Hippocampal formation (tissue), 2 donors: ENCODE data around the gene LRSAM1.

ENCODE experiments used
- DNase-seq, 2 donors: peaks; one replicate each; lab custom pipeline; 2025; lab: John Stamatoyannopoulos, UW

LRSAM1 gene

DNA sequence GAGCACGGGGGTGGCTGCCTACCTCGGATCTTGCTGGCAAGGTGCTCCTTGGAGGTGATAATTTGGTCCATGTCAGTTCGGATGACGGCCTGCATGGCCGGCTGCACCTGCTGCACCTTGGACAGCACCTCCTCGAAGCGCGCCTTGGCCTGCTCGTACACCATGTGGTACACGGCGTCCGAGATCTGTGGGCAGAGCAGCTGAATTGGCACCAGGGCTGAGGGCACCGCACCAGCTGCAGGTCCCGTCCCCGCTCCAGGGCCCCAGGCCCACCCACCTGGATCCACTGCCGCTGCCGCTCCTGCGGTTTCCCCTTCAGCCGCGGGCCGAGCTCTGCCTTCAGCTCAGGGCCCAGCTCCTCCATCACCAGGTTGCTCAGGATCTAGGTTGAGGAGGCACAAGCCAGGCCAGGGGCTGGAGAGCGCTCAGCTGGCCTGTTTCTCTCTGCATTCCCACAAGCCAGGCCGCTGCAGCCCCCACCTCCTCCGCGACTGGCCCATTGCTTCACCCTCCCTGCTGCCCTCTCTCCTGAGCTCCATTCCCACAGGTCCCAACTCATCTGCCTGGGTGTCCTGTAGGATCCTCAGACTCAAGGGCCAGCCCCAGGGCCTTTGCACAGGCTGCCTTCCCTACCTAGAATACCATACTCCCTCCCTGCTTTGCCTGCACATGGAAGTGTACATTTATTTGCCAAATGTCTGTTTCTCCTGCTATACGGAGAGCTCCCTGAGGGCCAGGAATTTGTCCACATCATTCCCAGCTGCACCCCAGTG, 65.7 kb downstream of the LRSAM1 start:
- DNase-seq, result no peak

DNA sequence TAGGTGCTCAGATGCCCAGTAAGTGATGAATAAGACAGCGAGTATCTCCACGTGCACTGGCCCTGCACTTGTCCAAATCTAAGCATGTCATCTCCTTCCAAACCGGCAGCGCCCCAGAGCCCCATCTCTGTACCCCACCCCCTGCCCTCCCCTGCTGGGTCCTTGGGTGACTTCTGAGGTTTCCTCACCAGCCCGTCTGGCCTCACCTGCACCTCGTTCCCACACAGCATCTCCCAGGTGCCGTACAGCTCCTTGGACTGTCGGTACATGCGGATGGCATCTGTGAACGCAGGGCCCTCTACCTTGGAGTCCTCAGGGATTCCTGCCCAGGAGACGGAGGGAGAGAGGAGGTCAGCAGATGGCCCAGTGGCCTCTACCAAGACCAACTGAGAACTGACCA, 66.3 kb downstream of the LRSAM1 start:
- DNase-seq, result no peak

DNA sequence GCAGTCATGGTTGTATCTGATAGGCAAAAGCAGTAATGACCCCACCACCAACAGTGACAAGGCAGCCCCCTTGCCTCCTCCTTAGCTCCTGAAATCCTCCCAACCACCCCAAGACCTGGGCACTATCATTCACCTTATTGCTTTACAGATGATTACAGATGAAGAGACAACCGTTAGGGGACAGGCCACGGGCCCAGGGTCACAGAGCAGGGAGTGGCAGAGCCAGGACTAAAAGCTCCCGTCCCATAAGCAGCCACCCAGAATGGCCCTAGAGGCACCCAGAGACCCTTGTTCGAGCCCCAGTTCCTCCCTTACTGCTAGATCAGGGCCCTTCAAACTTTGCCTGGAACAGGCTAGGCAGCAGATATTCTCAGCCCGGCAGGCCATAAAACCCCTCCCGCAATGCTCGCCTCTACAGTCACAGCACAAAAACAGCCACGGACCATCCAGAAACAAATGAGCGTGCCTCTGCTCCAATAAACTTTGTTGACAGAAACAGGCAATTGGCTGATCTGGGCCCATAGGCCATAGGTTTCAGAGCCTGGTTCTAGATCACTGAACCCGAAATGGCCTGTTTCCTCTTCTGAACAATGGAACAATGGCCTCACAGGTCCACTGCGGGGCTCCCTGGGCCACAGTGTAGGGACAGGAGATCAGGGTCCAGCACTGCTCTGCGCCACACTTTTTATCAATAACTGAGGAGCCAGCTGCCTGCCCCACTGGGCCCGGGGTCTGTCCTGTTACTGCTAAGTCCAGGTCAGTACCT, 67.0 kb downstream of the LRSAM1 start:
- DNase-seq, result no peak

DNA sequence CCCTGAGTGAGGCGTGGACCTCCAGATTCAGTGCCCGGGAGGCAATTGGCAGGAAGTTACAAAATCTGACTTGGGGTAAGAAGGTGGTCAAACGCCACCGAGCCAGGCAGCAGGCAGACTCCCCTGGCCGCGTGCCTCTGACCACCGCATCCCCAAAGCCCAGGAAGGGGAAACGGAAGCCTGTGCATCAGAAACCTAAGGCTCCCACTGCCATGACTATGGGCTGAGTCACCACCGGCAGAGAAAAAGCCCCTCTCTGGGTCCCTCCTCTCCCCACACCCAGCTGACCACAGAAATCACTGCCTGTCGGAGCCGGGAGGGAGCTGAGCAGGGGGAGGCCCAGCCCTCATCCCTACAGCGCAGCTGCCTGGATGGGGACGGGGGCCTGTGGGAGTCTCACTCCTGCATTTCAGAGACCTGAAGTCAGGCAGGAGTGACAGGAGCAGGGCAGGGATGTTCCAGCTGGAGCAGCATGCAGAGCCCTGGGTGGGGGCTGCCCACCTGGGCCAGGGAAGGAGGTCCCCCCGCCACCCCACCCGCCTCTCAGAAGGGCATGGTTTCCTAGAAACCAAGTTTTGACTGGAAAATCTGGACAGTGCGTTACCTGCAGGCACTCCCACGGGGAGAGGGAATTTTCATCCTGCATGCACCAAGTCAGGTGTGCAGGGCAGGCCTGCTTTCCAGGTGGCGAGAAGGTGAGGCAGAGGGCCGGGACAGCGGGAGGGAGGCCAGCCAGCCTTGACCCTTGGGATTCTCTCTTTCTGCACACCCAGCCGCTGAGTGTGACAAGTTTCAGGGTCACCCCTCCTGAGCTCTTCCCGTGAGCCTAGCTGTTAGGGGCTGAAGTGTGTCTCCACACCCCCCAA, 68.2 kb downstream of the LRSAM1 start:
- peak in 1 of 2 donors; percentile 22 for DNase-seq

DNA sequence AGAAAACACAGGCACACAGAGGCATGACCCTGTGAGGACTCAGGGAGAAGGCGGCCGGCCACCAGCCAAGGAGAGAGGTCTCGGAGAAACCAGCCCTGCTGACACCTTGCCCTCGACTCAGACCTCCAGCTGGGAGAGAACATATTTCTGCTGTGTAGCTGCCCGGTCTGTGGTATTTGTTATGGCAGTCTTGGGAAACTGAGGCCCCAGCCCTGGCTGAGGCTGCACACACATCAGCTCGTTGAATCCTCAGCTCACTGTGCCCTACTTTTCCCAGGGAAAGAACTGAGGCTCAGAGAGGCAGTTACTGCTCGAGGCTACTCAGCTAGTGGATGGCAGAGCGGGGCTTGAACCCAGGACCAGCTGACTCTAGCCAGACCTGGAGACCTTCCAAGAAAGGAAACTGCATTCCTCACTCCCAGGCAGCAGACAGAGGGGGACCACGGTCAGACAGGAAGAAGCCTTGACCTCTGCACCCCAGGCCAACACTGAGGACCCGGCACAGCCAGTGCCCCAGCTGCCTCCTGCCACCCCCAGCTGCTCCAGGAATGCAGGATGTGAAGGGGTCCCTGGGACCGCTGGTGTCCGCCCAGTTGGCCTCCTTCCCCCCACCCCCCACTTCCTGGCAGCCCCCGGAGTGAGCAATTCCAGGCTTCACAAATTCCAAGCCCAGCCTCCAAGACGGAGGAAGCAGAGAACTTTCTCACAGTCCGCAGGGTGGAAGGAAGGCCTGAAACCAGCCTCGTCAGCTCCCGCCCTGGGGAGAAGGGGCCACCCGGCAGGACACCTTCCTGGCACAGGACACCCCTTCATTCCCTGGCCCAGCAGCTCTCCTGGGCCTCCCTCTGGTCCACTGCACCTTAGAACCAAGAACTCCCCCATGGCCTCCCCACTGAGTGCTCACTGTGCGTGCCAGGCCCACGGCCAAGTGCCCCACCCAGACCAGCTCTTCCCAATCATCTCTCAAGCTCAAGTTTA, 69.9 kb downstream of the LRSAM1 start:
- no peak for DNase-seq

DNA sequence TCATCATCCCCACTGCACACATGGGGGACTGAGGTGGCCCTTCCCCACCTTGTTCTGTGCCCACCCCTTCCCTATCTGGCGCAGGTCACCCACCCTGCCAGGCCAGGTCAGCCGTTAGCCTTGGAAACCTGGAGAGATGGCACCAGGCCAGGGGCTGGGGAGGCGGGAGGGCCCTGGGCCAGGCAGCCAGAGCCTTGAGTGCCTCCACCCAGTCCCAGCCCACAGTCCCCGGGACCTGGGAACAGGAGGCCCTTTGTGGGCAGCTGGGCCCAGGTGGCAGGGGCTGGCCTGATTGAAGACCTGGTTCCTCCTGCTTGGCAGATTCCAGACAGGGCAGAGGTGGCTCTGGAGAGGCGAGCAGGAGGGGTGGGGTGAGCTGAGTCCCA, 70.6 kb downstream of the LRSAM1 start:
- DNase-seq, result no peak

DNA sequence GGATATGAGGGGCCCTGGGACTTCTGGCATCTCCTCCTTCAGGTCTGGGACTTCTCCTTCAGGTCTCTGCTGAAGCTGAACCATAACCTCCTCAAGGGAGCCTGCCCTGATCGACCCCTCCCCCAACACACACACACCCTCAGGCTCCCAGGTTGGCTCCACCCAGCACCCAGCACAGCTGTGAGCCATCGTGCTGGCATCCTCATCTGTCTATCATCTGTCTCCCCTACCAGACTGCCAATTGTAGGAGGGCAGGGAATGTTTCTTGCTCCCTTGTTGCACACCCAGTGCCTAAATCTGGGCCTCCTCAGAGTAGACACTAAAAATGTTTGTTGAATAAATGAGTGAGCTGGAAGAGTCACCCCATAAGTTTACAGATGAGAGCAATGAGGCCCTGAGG, 71.4 kb downstream of the LRSAM1 start:
- DNase-seq, result no peak

DNA sequence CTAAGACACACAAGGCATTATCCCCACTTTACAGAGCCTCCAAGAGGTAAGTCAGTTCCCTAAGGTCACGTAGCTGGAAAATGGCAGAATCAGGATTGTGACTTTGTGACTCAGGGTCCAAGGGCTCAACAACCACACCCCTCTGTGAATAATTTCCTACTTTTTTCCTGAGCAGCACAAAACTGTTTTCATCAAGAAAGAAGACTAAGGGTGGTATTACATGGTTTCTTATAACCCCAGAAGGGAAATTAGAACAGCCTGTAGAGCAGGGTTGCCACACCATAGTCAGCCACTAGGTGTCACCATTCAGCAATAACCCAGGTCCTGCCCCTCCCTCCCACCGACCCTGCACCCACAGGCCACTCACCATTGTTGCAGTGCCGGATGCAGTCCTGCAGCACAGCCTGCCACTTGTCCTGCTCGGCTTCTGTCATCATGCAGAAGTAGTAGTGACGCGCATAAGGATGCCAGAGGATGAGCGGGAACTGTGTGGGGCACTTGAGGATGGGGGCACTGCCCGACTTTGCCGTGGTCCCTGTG, 72.1 kb downstream of the LRSAM1 start:
- no peak for DNase-seq

DNA sequence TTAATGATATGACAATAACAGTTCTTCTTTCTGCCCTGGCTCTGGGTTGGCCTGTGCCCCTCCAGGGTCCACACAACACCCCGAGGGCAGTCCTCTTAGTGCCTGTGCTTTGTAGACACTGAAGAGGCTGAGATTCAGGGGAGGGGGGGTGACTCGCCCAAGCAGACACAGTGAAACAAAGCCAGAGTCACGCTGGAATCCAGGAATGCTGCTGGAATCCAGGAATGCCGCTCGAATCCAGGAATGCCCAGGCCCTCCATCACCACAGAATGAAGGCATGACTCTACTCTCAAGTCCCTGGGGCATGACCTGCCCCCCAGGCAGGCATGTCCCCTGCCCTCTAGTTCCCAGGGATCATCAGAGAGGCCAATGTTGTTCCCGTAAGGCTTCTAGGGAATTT, 73.1 kb downstream of the LRSAM1 start:
- DNase-seq, result no peak

DNA sequence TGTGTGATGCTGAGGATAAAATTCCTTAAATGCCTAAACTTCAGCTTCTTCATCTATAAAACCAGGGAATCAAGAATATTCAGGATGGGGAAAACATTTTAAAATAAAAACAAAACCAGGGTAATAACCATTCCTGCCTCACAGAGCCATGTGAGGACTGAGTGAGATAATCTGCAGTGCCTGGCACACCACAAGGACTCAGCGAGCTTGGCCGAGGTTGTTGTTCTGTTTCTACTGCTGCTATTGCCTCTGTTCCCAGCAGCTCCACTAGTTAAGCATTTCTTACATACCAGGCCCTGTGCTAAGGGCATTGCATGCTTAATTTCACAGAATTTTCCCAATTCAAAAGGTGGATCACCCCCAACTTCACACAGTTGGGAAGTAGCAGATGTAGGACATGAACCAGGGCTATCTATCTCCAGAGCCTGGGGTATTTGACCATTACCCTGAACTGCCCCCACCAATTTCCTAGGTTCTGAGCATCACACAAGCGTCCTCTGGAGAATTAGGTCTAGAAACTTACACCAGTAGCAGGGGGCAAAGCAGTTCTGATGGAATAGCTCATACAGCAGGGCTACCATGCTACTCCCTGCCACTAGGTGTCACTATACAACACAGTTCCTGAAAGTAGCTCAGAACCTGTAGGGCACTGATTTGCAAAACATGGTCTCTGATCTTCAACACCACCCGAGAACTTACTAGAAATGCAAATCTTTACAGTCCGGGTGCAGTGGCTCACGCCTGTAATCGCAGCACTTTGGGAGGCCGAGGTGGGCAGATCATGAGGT, 74.3 kb downstream of the LRSAM1 start:
- no peak for DNase-seq

DNA sequence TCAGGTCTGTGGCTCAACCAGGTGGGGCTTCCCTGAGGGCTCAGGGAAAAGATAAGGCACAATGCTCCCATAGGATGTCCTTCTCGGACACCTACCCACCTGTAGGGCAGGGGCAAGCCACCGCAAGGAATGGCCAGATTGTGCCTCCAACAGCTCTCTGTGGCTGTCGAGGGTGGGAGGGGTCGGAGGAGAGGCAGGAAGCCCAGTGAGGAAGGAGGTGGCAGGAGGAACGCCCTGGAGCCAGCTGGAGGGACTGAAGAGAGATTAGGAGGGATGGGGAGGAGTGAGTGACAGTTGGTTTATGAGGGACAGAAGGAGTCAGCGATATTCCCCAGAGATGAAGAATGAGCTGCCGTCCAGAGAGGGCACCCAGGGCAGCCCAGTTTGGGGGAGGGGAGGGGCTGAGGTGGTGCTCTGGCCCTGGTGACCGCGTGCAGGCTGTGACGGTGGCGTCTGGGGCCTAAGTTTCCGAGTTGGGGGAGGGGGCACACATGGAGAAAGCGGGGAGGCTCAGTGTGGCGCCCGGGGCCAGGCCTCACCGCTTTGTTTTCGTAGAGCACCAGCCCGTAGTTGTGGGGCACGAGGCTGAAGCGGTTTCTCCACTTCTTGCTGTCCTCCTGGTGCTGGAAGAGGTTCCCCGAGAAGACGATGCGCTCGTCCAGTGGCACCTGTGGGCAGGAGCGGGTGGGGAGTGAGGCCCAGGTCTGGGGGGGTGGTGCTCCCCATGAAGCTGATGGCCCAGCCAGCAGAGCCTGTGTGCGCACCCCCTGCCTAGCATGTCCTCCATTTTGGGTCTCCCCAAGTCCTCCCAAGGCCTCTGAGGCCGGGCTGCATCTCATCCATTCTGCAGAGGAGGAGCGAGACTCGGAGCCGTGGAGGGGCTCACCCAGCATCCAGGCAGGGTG, 75.6 kb downstream of the LRSAM1 start:
- DNase-seq, result no peak

DNA sequence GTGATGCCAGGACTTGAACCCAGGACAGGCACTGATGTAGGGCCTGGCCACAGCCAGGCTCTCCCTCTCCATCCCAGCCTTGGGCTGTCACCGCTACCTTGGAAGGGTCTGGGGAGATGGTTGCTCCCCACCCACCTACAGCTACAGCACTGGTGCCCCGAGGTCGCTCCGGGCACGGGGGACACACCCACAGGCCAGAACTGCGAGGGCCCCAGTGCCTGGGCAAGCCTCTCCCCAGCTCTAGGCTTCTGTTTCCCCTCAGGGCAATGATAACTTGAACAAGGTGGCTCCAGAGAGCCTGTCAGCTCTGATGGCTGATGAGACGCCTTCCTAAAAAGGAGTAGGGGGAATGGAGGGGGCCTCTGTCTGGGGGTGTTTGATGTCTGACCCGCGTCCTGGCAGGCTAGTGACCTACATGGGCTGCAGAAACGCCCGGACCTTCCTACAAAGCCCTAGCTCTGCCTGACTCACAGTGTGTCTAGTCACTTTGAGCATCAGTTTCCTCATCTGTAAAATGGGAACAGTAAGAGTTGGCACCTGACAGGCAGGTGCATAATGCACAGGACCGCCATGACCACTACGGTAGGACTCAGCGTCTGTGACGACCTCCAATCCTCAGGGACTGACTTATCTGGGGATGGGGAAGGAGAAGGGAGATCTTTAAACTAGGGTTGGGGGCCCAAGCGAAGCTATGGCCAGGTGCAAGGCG, 76.4 kb downstream of the LRSAM1 start:
- DNase-seq, result no peak

DNA sequence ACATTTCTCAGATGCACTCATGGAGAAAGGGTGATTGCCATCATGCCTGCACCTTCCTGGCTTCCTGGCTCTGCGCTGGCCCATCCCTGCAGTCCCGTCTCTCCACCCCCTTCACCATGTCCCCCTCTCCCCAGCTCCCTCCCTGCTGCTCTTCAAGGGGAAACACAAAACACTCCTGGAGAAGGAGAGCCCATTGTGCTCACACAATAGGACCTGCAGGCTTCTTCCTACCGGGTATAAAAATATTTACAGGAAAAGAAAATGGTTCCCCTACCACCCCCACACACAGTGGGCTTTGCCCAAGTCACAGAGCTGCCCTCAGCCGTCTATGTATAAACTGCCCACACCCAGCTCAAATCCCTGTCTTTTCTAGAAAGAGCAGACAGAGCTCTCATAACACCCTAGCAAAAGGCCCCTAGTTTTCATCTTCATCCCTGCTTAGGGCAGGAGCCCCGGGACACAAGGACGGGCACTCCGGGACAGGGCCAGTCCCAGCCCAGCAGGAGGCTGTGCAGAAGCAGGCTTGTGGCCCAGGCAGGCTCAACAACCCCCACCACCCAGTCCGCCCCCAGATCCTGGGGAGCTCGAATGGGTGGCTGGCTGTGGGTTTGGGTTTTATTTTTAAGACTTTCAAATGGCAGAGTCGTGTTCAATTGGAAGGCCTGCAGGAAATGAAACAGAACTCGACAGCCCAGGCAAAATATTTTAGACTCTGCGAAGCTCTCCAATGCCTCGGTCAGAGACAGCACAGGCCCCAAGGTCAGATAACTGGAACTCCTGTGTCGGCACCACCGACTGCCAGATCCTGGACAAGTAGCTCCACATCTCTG, 77.3 kb downstream of the LRSAM1 start:
- DNase-seq, result no peak

DNA sequence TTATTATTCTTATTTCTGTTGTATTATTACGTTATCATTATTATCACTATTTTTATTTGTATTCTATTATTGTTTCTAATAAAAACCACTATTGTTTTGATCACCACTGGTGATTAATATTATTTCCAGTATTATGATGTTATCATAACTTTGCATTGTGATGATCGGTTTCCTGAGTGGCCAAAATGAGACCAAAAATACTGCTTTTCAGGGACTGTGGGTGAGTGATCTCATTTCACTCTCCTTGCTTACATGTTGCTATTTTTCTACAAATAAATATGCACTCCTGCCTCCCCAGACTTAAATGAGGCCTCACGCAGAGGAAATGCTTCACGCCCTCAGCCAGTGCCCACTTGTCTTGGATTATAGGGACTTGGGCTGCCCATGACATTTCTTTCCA, 78.4 kb downstream of the LRSAM1 start:
- no peak for DNase-seq

DNA sequence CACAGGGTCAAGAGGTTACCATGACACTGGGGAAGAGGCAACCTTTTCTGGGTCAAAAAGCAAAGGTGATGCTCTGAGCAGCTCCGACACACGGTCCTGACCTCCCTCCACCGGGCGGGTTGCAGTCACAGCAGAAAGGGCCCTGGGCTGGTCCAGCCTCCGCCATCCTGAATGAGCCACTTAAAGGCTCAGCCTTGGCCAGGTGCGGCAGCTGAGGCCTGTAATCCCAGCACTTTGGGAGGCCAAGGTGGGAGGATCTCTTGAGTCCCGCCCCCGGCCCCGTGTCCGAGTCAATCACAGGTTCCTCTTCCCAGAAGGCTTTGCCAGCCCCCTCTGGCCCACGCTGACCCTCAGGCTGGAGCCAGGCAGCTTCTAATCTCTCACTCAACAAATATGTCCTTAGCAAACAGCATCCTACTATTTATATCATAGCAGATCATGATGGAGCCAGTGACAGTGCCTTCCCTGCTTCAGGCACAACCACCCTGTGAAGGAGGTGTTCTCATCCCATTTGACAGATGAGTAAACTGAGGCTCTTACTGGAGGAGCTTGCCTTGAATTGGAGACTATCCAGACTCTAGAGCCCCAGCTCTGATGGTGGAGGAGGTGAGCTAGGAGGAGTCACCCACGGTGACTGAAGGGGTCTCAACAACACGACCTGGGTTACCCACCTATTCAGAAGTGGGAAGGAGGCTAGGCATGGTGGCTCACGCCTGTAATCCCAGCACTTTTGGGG, 79.1 kb downstream of the LRSAM1 start:
- no peak for DNase-seq

DNA sequence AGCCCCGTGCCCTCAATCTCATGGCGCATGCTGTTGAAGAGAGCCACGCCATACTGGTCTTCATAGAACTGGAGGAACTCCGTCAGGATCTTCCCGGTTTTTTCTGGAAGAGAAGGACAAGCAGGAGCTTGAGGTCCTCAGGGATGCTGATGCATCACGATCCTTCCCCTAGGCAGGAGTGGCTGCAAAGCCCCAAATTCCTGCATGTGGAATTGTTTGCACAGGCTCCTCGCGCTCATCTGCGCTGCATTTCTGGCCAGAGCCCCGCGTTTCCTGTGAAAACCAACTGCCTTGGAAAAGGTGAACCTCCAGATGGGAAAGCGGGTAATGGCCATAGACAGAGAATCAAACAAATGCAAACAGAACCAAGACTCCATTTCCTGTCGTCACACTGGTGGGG, 80.4 kb downstream of the LRSAM1 start:
- no peak for DNase-seq
